Tibial artery (tissue), 4 donors: ENCODE measurements around the gene TNN.

Source experiments
- DNase-seq, 2 donors: peaks; one replicate each; pipeline ENCODE4 v3.0.0-alpha.2; 2019
- H3K27ac ChIP-seq, 2 donors: fragments of 200-600 bp; sonication (generic) in 1 of 2; 1 replicate in 1 of 2; 2 replicates in 1 of 2; pipeline ENCODE4 v1.5.1; 2018 to 2019; ENCODE audit warnings: mild to moderate bottlenecking in 1 of 2
- H3K27me3 ChIP-seq, 2 donors: fragments of 200-600 bp; sonication (generic) in 1 of 2; one replicate each; pipeline versions ENCODE4 v1.5.1 to v1.6.0; 2016 to 2019
- H3K36me3 ChIP-seq, 3 donors: fragments of 200-600 bp; sonication (generic) in 2 of 3; one replicate each; pipeline ENCODE4 v1.5.1; 2016 to 2019; ENCODE audit warnings: mild to moderate bottlenecking in 2 of 3
- H3K4me1 ChIP-seq, 4 donors: fragments of 200-600 bp; sonication (generic) in 2 of 4; 1 replicate in 3 of 4; 2 replicates in 1 of 4; pipeline ENCODE4 v1.5.1; 2016 to 2019
- H3K4me3 ChIP-seq, 2 donors: fragments of 200-600 bp; sonication (generic) in 1 of 2; 1 replicate in 1 of 2; 2 replicates in 1 of 2; pipeline ENCODE4 v1.5.1; 2018 to 2019; ENCODE audit warnings: mild to moderate bottlenecking in 2 of 2
- H3K9me3 ChIP-seq, 3 donors: fragments of 200-600 bp; sonication (generic) in 1 of 3; one replicate each; pipeline ENCODE4 v1.5.1; 2016 to 2019
- CTCF ChIP-seq, 2 experiments: fragments of 200-600 bp in 1 of 2; fragments of 450-650 bp in 1 of 2; IDR thresholded peaks; one replicate each; pipeline ENCODE4 v1.5.1; 2017 to 2019; ENCODE audit warnings: antibody characterized with exemption in 2 of 2, mild to moderate bottlenecking in 1 of 2, moderate library complexity in 1 of 2
- intact Hi-C: fragments of 100-400 bp; cut with DNase I; formaldehyde crosslinking; loops from one replicate; pipeline ENCODE4 v1.15.0; 2023; ENCODE audit warnings: low total_unique reads

The TNN gene

GRCh38 chr1:175050992-175051391 lies 16.6 kb upstream of the TNN start:
- no peaks in the 10 kb centered on the region for H3K9me3 ChIP-seq
- no peaks in the 10 kb centered on the region for H3K4me1 ChIP-seq
- H3K27ac ChIP-seq: no peak overlapping the region
- intact Hi-C loops: no loop called here
- peaks cover 0 to 5% of the 10 kb centered on the region in 2 donors for H3K27me3 ChIP-seq
- no peaks in the 10 kb centered on the region for H3K36me3 ChIP-seq
- no peak for TF ChIP-seq CTCF (IDR thresholded peaks at IDR 0.05)
- no peak for DNase-seq
- no peak overlapping the region for H3K4me3 ChIP-seq

DNA sequence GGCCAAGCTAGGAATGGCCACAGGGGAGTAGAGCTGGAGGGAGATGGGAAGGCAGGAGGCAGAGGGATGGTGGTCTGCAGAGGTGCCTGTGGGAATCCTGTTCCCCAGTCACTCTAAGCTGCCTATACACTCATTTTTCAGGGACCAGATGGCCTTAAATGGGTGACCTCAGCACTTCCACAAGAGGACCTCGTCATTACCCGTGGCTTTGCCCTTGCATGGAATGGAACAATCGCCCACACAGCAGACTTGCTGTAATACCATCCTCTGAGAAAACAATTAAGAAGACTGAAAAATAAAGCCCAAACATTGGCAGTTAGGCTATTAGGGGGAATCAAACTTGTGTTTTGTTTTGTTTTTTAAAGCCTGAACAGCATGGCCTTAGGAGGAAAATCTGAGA lies 12.9 kb upstream of the TNN start:
- Histone ChIP-seq H3K36me3 (no peaks in the 10 kb centered on the region), H3K9me3 (no peaks in the 10 kb centered on the region), H3K4me1 (no peaks in the 10 kb centered on the region), H3K27me3 (peaks cover 0 to 2% of the 10 kb centered on the region in 2 donors), H3K27ac (no peak overlapping the region), H3K4me3 (no peak overlapping the region)
- no peak for DNase-seq
- intact Hi-C loops: no loop called here
- TF ChIP-seq CTCF (IDR thresholded peaks at IDR 0.05): no peak

DNA sequence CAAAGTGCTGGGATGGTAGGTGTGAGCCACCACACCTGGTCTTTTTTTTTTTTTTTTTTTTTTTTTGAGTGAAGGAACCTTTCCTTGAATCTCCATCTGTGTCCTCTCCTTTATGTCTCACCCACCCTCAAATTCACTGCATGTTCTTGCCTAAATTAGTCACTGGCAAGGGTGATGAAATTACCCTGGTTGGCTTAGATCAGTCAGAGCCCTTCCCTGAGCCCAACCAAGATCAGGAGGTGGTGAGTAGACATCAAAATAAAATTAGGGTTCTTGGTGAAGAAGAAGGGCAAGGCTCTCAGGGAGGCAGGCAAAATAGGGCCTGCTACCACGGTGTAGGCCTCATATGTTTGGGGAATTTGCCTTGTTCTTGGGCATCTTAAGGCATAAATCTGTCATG lies 5.3 kb upstream of the TNN start:
- no peaks in the 10 kb centered on the region for H3K4me1 ChIP-seq
- DNase-seq: no peak
- no peak for TF ChIP-seq CTCF (IDR thresholded peaks at IDR 0.05)
- H3K27ac ChIP-seq: no peak overlapping the region
- no peaks in the 10 kb centered on the region for H3K27me3 ChIP-seq
- H3K9me3 ChIP-seq: no peaks in the 10 kb centered on the region
- H3K36me3 ChIP-seq: no peaks in the 10 kb centered on the region
- H3K4me3 ChIP-seq: no peak overlapping the region
- intact Hi-C loops: no loop called here

DNA sequence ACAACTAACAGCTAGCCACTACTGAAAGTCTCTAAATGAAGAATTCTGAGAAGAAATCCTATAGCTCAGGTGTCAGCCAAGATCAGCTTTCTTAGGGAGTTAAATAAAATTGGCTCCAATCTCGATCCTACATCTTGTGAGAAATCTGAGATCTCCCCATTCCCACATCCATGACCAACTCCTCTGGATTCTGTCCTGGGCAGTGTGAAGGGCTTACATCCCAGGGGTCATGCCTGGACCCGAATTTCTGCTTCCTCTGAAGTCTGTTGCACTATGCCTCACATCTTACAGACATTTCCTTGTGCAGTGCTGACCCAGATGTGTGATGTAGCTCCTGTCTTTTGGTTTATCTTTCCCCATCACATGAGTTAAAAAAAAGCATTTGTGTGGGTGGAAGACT lies 4.8 kb upstream of the TNN start:
- no peak for TF ChIP-seq CTCF (IDR thresholded peaks at IDR 0.05)
- no peaks in the 10 kb centered on the region for H3K9me3 ChIP-seq
- H3K36me3 ChIP-seq: no peaks in the 10 kb centered on the region
- no peak overlapping the region for H3K4me3 ChIP-seq
- H3K27ac ChIP-seq: no peak overlapping the region
- no peaks in the 10 kb centered on the region for H3K27me3 ChIP-seq
- DNase-seq: no peak
- intact Hi-C loops: no loop called here
- no peaks in the 10 kb centered on the region for H3K4me1 ChIP-seq

GRCh38 chr1:175070818-175071217 lies 3.2 kb downstream of the TNN start:
- H3K4me3 ChIP-seq: no peak overlapping the region
- no peak overlapping the region for H3K27ac ChIP-seq
- no peak for DNase-seq
- intact Hi-C loops: no loop called here
- H3K9me3 ChIP-seq: no peaks in the 10 kb centered on the region
- H3K4me1 ChIP-seq: peaks cover 0 to 15% (median 7%) of the 10 kb centered on the region in 4 donors
- H3K36me3 ChIP-seq: no peaks in the 10 kb centered on the region
- H3K27me3 ChIP-seq: peaks cover 0 to 12% of the 10 kb centered on the region in 2 donors
- TF ChIP-seq CTCF (IDR thresholded peaks at IDR 0.05): no peak

DNA sequence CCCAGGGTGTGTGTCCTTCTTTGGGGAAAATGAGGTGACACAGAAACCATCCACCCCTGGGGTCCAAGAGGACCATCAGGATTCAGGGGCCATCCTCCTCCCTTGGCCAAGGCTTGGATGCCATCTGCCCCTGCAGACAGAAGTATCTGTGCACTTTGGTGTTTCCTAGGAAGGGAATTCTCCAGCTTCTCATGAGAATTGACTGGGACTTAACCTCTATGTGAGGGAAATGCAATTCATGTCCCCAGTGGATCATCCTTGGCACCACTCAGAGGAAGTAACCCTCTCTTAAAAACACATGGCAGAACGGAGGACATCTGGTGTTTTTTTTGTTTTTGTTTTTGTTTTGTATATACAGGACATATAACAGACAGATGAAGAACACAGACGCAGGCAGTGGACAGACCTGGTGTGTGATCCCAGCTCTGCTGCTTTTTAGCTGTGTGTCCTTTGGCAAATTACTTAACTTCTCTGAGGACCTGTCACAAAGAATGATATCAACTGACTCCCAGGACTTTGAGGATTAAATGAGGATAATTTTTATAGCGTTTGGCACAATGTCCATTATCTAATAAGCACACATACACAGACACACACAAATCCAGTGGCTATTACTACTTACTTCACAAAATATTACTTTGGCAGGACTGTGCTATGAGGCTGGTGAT lies 3.8 kb downstream of the TNN start:
- Histone ChIP-seq H3K27me3 (peaks cover 0 to 12% of the 10 kb centered on the region in 2 donors), H3K9me3 (no peaks in the 10 kb centered on the region), H3K4me3 (no peak overlapping the region), H3K4me1 (peaks cover 0 to 15% (median 7%) of the 10 kb centered on the region in 4 donors), H3K36me3 (no peaks in the 10 kb centered on the region), H3K27ac (no peak overlapping the region)
- intact Hi-C loops: no loop called here
- DNase-seq: no peak
- no peak for TF ChIP-seq CTCF (IDR thresholded peaks at IDR 0.05)
